ENCODE results near the gene GPR45.

The GPR45 gene

DNA sequence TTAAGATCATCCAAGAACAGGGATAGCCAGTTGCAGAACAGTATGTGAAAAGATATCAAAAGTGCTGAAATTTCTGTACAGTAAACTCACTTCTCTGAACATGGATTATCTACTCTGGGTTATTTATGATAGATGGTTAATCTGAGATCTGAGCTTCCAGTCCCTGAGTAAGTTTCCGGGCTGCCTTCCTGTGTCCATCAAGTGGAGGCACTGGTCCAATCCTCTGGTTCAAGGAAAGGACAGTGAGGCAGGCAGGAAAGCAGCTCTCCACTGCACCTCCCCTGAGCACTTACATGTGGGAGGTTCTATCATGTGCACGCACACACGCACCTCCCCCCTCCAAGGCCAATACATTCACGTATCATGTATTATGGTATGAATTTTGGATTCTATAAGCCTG, 32.5 kb downstream of the GPR45 start:
- H3K27ac ChIP-seq (ENCODE audit: low read length) = no peak overlapping the region
- H4K20me1 ChIP-seq (ENCODE audit: insufficient read depth, low read length) = no peaks in the 10 kb centered on the region; the same call in 1 of the 2 replicates
- no peaks in the 10 kb centered on the region for H3K79me2 ChIP-seq (ENCODE audit: insufficient read depth, low read length)
- peaks cover 94% of the 10 kb centered on the region for H3K36me3 ChIP-seq (ENCODE audit: insufficient read depth, low read length)
- no peak for DNase-seq
- no peaks in the 10 kb centered on the region for H3K27me3 ChIP-seq (ENCODE audit: insufficient read depth, low read length, poor library complexity)
- ATAC-seq (ENCODE audit: insufficient read depth, low read depth) = no peak
- no peaks in the 10 kb centered on the region for H3K9me3 ChIP-seq (ENCODE audit: insufficient read depth, low read length, severe bottlenecking)
- no peak overlapping the region for H3K9ac ChIP-seq (ENCODE audit: low read depth, low read length)
- no peak for TF ChIP-seq EZH2 (IDR thresholded peaks at IDR 0.05; ENCODE audit: borderline replicate concordance, low read depth, low read length, severe bottlenecking)
- TF ChIP-seq, protein P1, sequence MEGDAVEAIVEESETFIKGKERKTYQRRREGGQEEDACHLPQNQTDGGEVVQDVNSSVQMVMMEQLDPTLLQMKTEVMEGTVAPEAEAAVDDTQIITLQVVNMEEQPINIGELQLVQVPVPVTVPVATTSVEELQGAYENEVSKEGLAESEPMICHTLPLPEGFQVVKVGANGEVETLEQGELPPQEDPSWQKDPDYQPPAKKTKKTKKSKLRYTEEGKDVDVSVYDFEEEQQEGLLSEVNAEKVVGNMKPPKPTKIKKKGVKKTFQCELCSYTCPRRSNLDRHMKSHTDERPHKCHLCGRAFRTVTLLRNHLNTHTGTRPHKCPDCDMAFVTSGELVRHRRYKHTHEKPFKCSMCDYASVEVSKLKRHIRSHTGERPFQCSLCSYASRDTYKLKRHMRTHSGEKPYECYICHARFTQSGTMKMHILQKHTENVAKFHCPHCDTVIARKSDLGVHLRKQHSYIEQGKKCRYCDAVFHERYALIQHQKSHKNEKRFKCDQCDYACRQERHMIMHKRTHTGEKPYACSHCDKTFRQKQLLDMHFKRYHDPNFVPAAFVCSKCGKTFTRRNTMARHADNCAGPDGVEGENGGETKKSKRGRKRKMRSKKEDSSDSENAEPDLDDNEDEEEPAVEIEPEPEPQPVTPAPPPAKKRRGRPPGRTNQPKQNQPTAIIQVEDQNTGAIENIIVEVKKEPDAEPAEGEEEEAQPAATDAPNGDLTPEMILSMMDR (IDR thresholded peaks at IDR 0.05; ENCODE audit: borderline replicate concordance, extremely low read depth, low read length, poor library complexity, severe bottlenecking) = no peak
- no peaks in the 10 kb centered on the region for H3K4me1 ChIP-seq (ENCODE audit: insufficient read depth, low read length)
- H2AFZ ChIP-seq (ENCODE audit: low read depth, low read length) = no peak overlapping the region
- no peak overlapping the region for H3K4me2 ChIP-seq (ENCODE audit: insufficient read depth, low read length)
- no peak overlapping the region for H3K4me3 ChIP-seq (ENCODE audit: low read depth in 1 of 2, low read length in 2 of 2)

- Histone ChIP-seq H3K4me1 (ENCODE audit: insufficient read depth, low read length) (no peaks in the 10 kb centered on the region), H3K36me3 (ENCODE audit: insufficient read depth, low read length) (peaks cover 86% of the 10 kb centered on the region), H3K9me3 (ENCODE audit: insufficient read depth, low read length, severe bottlenecking) (no peaks in the 10 kb centered on the region), H3K27ac (ENCODE audit: low read length) (no peak overlapping the region), H3K4me2 (ENCODE audit: insufficient read depth, low read length) (no peak overlapping the region), H3K4me3 (ENCODE audit: low read depth in 1 of 2, low read length in 2 of 2) (no peak overlapping the region), H4K20me1 (ENCODE audit: insufficient read depth, low read length) (no peaks in the 10 kb centered on the region; the same call in 1 of the 2 replicates), H3K79me2 (ENCODE audit: insufficient read depth, low read length) (no peaks in the 10 kb centered on the region), H3K27me3 (ENCODE audit: insufficient read depth, low read length, poor library complexity) (no peaks in the 10 kb centered on the region), H3K9ac (ENCODE audit: low read depth, low read length) (no peak overlapping the region), H2AFZ (ENCODE audit: low read depth, low read length) (no peak overlapping the region)
- TF ChIP-seq, protein P1 (IDR thresholded peaks at IDR 0.05; ENCODE audit: borderline replicate concordance, extremely low read depth, low read length, poor library complexity, severe bottlenecking) = no peak
- TF ChIP-seq EZH2 (IDR thresholded peaks at IDR 0.05; ENCODE audit: borderline replicate concordance, low read depth, low read length, severe bottlenecking) = no peak
- no peak for ATAC-seq (ENCODE audit: insufficient read depth, low read depth)
- DNase-seq = no peak
These were observed 37.1 kb downstream of the GPR45 start for GRCh38 chr2:105278654-105279053.

DNA sequence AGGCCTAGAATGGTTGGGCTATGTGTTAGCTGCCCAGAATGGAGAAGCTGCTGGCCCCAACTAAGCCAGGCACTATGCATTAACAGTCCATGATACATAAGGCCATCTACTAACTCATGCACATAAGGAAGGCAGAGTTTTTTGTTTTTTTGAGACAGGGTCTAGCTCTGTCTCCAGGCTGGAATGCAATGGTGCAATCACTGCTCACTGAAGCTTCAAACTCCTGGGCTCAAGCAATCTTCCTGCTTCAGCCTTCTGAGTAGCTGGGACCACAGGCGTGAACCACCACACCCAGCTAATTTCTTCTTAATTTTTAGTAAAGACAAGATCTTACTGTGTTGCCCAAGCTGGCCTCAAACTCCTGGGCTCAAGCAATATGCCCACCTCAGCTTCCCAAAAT, 37.6 kb downstream of the GPR45 start:
- no peaks in the 10 kb centered on the region for H3K79me2 ChIP-seq (ENCODE audit: insufficient read depth, low read length)
- no peaks in the 10 kb centered on the region for H3K9me3 ChIP-seq (ENCODE audit: insufficient read depth, low read length, severe bottlenecking)
- no peak overlapping the region for H3K9ac ChIP-seq (ENCODE audit: low read depth, low read length)
- no peak overlapping the region for H2AFZ ChIP-seq (ENCODE audit: low read depth, low read length)
- H3K4me2 ChIP-seq (ENCODE audit: insufficient read depth, low read length) = no peak overlapping the region
- no peaks in the 10 kb centered on the region; the same call in 1 of the 2 replicates for H4K20me1 ChIP-seq (ENCODE audit: insufficient read depth, low read length)
- no peaks in the 10 kb centered on the region for H3K4me1 ChIP-seq (ENCODE audit: insufficient read depth, low read length)
- TF ChIP-seq, protein P1 (IDR thresholded peaks at IDR 0.05; ENCODE audit: borderline replicate concordance, extremely low read depth, low read length, poor library complexity, severe bottlenecking) = no peak
- no peak for TF ChIP-seq EZH2 (IDR thresholded peaks at IDR 0.05; ENCODE audit: borderline replicate concordance, low read depth, low read length, severe bottlenecking)
- DNase-seq = no peak
- H3K4me3 ChIP-seq (ENCODE audit: low read depth in 1 of 2, low read length in 2 of 2) = no peak overlapping the region
- no peaks in the 10 kb centered on the region for H3K27me3 ChIP-seq (ENCODE audit: insufficient read depth, low read length, poor library complexity)
- H3K36me3 ChIP-seq (ENCODE audit: insufficient read depth, low read length) = peaks cover 85% of the 10 kb centered on the region
- no peak overlapping the region for H3K27ac ChIP-seq (ENCODE audit: low read length)
- no peak for ATAC-seq (ENCODE audit: insufficient read depth, low read depth)

DNA sequence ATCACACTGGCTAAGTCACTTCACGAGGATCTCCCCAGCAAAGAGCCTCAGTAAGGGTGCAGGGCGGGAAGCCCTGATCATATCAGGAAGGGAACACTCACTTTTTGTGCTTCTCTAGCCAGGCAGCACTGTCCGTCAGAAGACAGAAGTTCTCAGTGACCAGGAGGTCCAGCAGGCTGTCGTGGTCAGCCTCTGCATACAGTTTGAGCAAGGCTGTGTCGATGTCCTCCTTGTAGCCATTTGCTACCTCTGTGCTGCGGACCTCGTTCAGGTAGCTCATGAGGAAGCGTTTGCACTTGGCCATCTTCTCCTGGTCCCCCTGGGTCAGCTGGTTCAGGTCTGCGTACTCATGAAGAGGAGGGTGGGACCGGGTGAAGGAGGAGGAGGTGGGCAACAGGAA, 38.7 kb downstream of the GPR45 start:
- H3K4me2 ChIP-seq (ENCODE audit: insufficient read depth, low read length) = no peak overlapping the region
- H3K27me3 ChIP-seq (ENCODE audit: insufficient read depth, low read length, poor library complexity) = no peaks in the 10 kb centered on the region
- DNase-seq = no peak
- no peak overlapping the region for H3K4me3 ChIP-seq (ENCODE audit: low read depth in 1 of 2, low read length in 2 of 2)
- H3K27ac ChIP-seq (ENCODE audit: low read length) = no peak overlapping the region
- H4K20me1 ChIP-seq (ENCODE audit: insufficient read depth, low read length) = no peaks in the 10 kb centered on the region; the same call in 1 of the 2 replicates
- no peaks in the 10 kb centered on the region for H3K4me1 ChIP-seq (ENCODE audit: insufficient read depth, low read length)
- no peak for ATAC-seq (ENCODE audit: insufficient read depth, low read depth)
- H3K9ac ChIP-seq (ENCODE audit: low read depth, low read length) = no peak overlapping the region
- no peaks in the 10 kb centered on the region for H3K9me3 ChIP-seq (ENCODE audit: insufficient read depth, low read length, severe bottlenecking)
- H3K79me2 ChIP-seq (ENCODE audit: insufficient read depth, low read length) = no peaks in the 10 kb centered on the region
- TF ChIP-seq, protein P1 (IDR thresholded peaks at IDR 0.05; ENCODE audit: borderline replicate concordance, extremely low read depth, low read length, poor library complexity, severe bottlenecking) = no peak
- TF ChIP-seq EZH2 (IDR thresholded peaks at IDR 0.05; ENCODE audit: borderline replicate concordance, low read depth, low read length, severe bottlenecking) = no peak
- no peak overlapping the region for H2AFZ ChIP-seq (ENCODE audit: low read depth, low read length)
- peaks cover 85% of the 10 kb centered on the region for H3K36me3 ChIP-seq (ENCODE audit: insufficient read depth, low read length)
